Endothelial cell of umbilical vein (primary cell): Measurements from ENCODE around the gene DZIP1.

ENCODE experiments used
- EZH2 ChIP-seq: IDR thresholded peaks from 2 replicates; pipeline ENCODE4 v1.6.1; 2012; ENCODE audit warnings: borderline replicate concordance, low read depth, mild to moderate bottlenecking, moderate library complexity, low read length, inconsistent platforms; ENCODE audit not compliant: severe bottlenecking
- JUN ChIP-seq: IDR thresholded peaks from 2 replicates; pipeline ENCODE4 v1.6.1; 2011; ENCODE audit warnings: borderline replicate concordance, low read depth; ENCODE audit not compliant: insufficient read length, insufficient read depth
- POLR2A ChIP-seq: IDR thresholded peaks from 2 replicates; pipeline ENCODE4 v1.6.1; 2012; ENCODE audit warnings: low read depth, mild to moderate bottlenecking, control low read depth, low read length
- TF ChIP-seq, protein P1 (sequence below), 2 donors: IDR thresholded peaks; 1 replicate in 1 of 2; 2 replicates in 1 of 2; pipeline ENCODE4 v1.5.1; 2011; ENCODE audit warnings: low read length in 2 of 2, mild to moderate bottlenecking in 2 of 2, moderate library complexity in 2 of 2, control low read depth in 1 of 2, inconsistent platforms in 1 of 2, low read depth in 1 of 2; ENCODE audit not compliant: insufficient read depth in 1 of 2; ENCODE audit errors: extremely low read depth in 1 of 2

DNA sequence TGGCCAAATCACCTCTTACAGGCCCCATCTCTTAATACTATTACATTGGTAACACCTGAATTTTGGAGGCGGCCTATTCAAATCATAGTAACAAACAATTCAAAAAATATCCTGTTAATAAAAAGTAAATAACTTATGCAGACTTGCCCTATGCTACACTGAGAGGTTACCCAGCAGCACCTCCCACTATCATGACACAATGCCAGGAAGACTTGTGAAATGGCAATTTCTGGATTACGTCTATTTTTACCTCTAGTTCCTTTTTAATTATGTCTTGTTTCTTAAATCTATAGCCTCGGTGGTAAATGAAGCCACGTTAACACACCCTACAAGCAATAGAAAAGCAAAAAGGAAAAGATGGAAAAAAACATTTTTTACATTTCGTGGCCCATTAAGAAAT lies 6.2 kb upstream of the DZIP1 start:
- TF ChIP-seq, protein P1, sequence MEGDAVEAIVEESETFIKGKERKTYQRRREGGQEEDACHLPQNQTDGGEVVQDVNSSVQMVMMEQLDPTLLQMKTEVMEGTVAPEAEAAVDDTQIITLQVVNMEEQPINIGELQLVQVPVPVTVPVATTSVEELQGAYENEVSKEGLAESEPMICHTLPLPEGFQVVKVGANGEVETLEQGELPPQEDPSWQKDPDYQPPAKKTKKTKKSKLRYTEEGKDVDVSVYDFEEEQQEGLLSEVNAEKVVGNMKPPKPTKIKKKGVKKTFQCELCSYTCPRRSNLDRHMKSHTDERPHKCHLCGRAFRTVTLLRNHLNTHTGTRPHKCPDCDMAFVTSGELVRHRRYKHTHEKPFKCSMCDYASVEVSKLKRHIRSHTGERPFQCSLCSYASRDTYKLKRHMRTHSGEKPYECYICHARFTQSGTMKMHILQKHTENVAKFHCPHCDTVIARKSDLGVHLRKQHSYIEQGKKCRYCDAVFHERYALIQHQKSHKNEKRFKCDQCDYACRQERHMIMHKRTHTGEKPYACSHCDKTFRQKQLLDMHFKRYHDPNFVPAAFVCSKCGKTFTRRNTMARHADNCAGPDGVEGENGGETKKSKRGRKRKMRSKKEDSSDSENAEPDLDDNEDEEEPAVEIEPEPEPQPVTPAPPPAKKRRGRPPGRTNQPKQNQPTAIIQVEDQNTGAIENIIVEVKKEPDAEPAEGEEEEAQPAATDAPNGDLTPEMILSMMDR (IDR thresholded peaks at IDR 0.05; ENCODE audit: extremely low read depth in 1 of 2, insufficient read depth in 1 of 2, low read depth in 1 of 2, low read length in 2 of 2) = no peak
- TF ChIP-seq JUN (no peak), EZH2 (no peak), POLR2A (no peak)
